IMR-90 (cell line): ENCODE measurements around the gene TRAK2. TPM values are rescaled to one million over a fixed set of nuclear protein-coding genes. Genes with fewer than 3 reads are reported as not detected.

Source experiments
- ATAC-seq: fragments of 200-7000 bp; cut with Tn5 transposase; 2 replicates; pipeline ENCODE4 v1.9.1; 2020; ENCODE audit warnings: low read depth, mild to moderate bottlenecking, moderate library complexity
- BruUV-seq: library from RNA; stranded (reverse); fragments of 400-500 nt; replicated peaks from 2 replicates; lab custom pipeline; 2021; lab: Mats Ljungman, UMichigan
- CTCF ChIA-PET: fragments of 300-600 bp; formaldehyde crosslinking; extraction: SDS; loops from one replicate; lab custom pipeline; 2021; ENCODE audit warnings: antibody characterized with exemption; lab: Yijun Ruan, JAX
- POLR2A ChIA-PET: fragments of 300-600 bp; sonication (Branson Sonifier 250); formaldehyde crosslinking; loops from one replicate; lab custom pipeline; 2022; ENCODE audit warnings: antibody characterized with exemption; ENCODE audit not compliant: unreplicated experiment; lab: Charles Lee
- DNase-seq: peaks from one replicate; pipeline ENCODE4 v3.0.0; 2013
- H2AFZ ChIP-seq: replicated peaks from 2 replicates; pipeline ENCODE3; 2013; ENCODE audit warnings: low read length, mild to moderate bottlenecking; ENCODE audit not compliant: poor library complexity
- H2AK5ac ChIP-seq: 2 replicates; pipeline ENCODE4 v1.6.1; 2013; ENCODE audit warnings: low read depth, low read length, inconsistent platforms
- H2AK9ac ChIP-seq: replicated peaks from 2 replicates; pipeline ENCODE3; 2013; ENCODE audit warnings: mild to moderate bottlenecking, low read depth, low read length, moderate library complexity; ENCODE audit not compliant: poor library complexity
- H2BK120ac ChIP-seq: 2 replicates; pipeline ENCODE4 v1.6.1; 2013; ENCODE audit warnings: low read depth, low read length, inconsistent platforms
- H2BK15ac ChIP-seq: 3 replicates; pipeline ENCODE4 v1.6.1; 2013; ENCODE audit warnings: low read depth, low read length, inconsistent platforms
- H2BK20ac ChIP-seq: 2 replicates; pipeline ENCODE4 v1.6.1; 2013; ENCODE audit warnings: low read depth, mild to moderate bottlenecking, inconsistent platforms, low read length, moderate library complexity
- H2BK5ac ChIP-seq: 2 replicates; pipeline ENCODE4 v1.6.1; 2013; ENCODE audit warnings: mild to moderate bottlenecking, low read depth, low read length, inconsistent platforms; ENCODE audit not compliant: poor library complexity, severe bottlenecking
- H3K14ac ChIP-seq: replicated peaks from 2 replicates; pipeline ENCODE4 v1.6.1; 2013; ENCODE audit warnings: low read depth, low read length, inconsistent platforms
- H3K18ac ChIP-seq: 2 replicates; pipeline ENCODE4 v1.6.1; 2013; ENCODE audit warnings: low read depth, low read length, control low read depth
- H3K23ac ChIP-seq: 2 replicates; pipeline ENCODE4 v1.6.1; 2013; ENCODE audit warnings: low read depth, low read length, inconsistent platforms
- H3K27ac ChIP-seq: 2 replicates; pipeline ENCODE4 v1.5.1; 2013; ENCODE audit warnings: mild to moderate bottlenecking, control low read depth, low read length; ENCODE audit not compliant: insufficient read depth
- H3K27me3 ChIP-seq: 2 replicates; pipeline ENCODE4 v1.6.1; 2013; ENCODE audit warnings: low read length; ENCODE audit not compliant: control insufficient read depth, insufficient read depth
- H3K36me3 ChIP-seq: 2 replicates; pipeline ENCODE4 v1.6.1; 2013; ENCODE audit warnings: low read length, mixed read lengths; ENCODE audit not compliant: control insufficient read depth, insufficient read depth
- H3K4ac ChIP-seq: 2 replicates; pipeline ENCODE4 v1.6.1; 2013; ENCODE audit warnings: low read depth, low read length, inconsistent platforms
- H3K4me1 ChIP-seq: 2 replicates; pipeline ENCODE4 v1.6.1; 2013; ENCODE audit warnings: low read length, mixed read lengths; ENCODE audit not compliant: control insufficient read depth, insufficient read depth
- H3K4me2 ChIP-seq: 2 replicates; pipeline ENCODE4 v1.6.1; 2013; ENCODE audit warnings: low read depth, mild to moderate bottlenecking, control low read depth, low read length, moderate library complexity
- H3K4me3 ChIP-seq: 2 replicates; pipeline ENCODE4 v1.5.1; 2013; ENCODE audit warnings: low read depth, mild to moderate bottlenecking, control low read depth, low read length, moderate library complexity; ENCODE audit not compliant: insufficient read depth
- H3K56ac ChIP-seq: 2 replicates; pipeline ENCODE4 v1.6.1; 2013; ENCODE audit warnings: low read length, inconsistent platforms; ENCODE audit not compliant: insufficient read depth; ENCODE audit errors: extremely low read depth
- H3K79me1 ChIP-seq, 2 experiments: 2 replicates each; pipeline ENCODE4 v1.6.1; 2013; ENCODE audit warnings: low read length in 2 of 2, inconsistent platforms in 1 of 2, low read depth in 1 of 2
- H3K9ac ChIP-seq: 2 replicates; pipeline ENCODE4 v1.6.1; 2013; ENCODE audit warnings: low read depth, low read length, control low read depth
- H3K9me1 ChIP-seq: 2 replicates; pipeline ENCODE4 v1.6.1; 2013; ENCODE audit warnings: low read length, inconsistent platforms; ENCODE audit not compliant: insufficient read depth
- H3K9me3 ChIP-seq: 2 replicates; pipeline ENCODE4 v1.6.1; 2013; ENCODE audit warnings: low read length; ENCODE audit not compliant: control insufficient read depth, insufficient read depth
- H4K20me1 ChIP-seq: 2 replicates; pipeline ENCODE4 v1.6.1; 2013; ENCODE audit warnings: low read length, inconsistent platforms; ENCODE audit not compliant: insufficient read depth
- H4K5ac ChIP-seq: 2 replicates; pipeline ENCODE4 v1.6.1; 2013; ENCODE audit warnings: mild to moderate bottlenecking, low read depth, low read length, control low read depth
- H4K8ac ChIP-seq, 2 experiments: 2 replicates each; pipeline ENCODE4 v1.6.1; 2013; ENCODE audit warnings: low read depth in 2 of 2, low read length in 2 of 2, control low read depth in 1 of 2, inconsistent platforms in 1 of 2
- H4K91ac ChIP-seq: 2 replicates; pipeline ENCODE4 v1.6.1; 2013; ENCODE audit warnings: low read depth, low read length, inconsistent platforms; ENCODE audit not compliant: insufficient read depth
- BHLHE40 ChIP-seq: fragments of 150-350 bp; IDR thresholded peaks from 2 replicates; pipeline ENCODE4 v1.6.1; 2016; ENCODE audit warnings: mild to moderate bottlenecking, low read depth, low read length
- CEBPB ChIP-seq: IDR thresholded peaks from 2 replicates; pipeline ENCODE4 v1.6.1; 2012; ENCODE audit warnings: low read depth, low read length, improper control_type of control experiment
- CHD1 ChIP-seq: IDR thresholded peaks from 2 replicates; pipeline ENCODE4 v1.6.1; 2012; ENCODE audit warnings: low read depth, low read length, improper control_type of control experiment
- CTCF ChIP-seq: conservative IDR thresholded peaks from 2 replicates; pipeline ENCODE4 v1.5.1; 2012; ENCODE audit warnings: mild to moderate bottlenecking, low read depth, low read length, improper control_type of control experiment
- FOS ChIP-seq: fragments of 150-350 bp; IDR thresholded peaks from 2 replicates; pipeline ENCODE4 v1.6.1; 2016; ENCODE audit warnings: low read depth, low read length
- MAFK ChIP-seq: IDR thresholded peaks from 2 replicates; pipeline ENCODE4 v1.6.1; 2012; ENCODE audit warnings: low read depth, low read length, improper control_type of control experiment
- MAZ ChIP-seq: IDR thresholded peaks from 2 replicates; pipeline ENCODE4 v1.6.1; 2012; ENCODE audit warnings: low read depth, mild to moderate bottlenecking, low read length, improper control_type of control experiment, moderate library complexity, borderline replicate concordance
- MXI1 ChIP-seq: IDR thresholded peaks from 2 replicates; pipeline ENCODE4 v1.6.1; 2012; ENCODE audit warnings: low read depth, mild to moderate bottlenecking, low read length, moderate library complexity, borderline replicate concordance
- NFE2L2 ChIP-seq: fragments of 150-350 bp; IDR thresholded peaks from 2 replicates; pipeline ENCODE4 v1.6.1; 2016; ENCODE audit warnings: low read depth, mild to moderate bottlenecking, low read length
- POLR2A ChIP-seq: IDR thresholded peaks from 2 replicates; pipeline ENCODE4 v1.6.1; 2012; ENCODE audit warnings: mild to moderate bottlenecking, low read depth, low read length
- RAD21 ChIP-seq: IDR thresholded peaks from 2 replicates; pipeline ENCODE4 v1.6.1; 2012; ENCODE audit warnings: low read length, improper control_type of control experiment
- RCOR1 ChIP-seq: IDR thresholded peaks from 2 replicates; pipeline ENCODE4 v1.6.1; 2012; ENCODE audit warnings: mild to moderate bottlenecking, low read length, improper control_type of control experiment; ENCODE audit not compliant: insufficient replicate concordance
- RFX5 ChIP-seq: IDR thresholded peaks from 2 replicates; pipeline ENCODE4 v1.8.0; 2012; ENCODE audit warnings: low read depth, mild to moderate bottlenecking, low read length, moderate library complexity
- SMC3 ChIP-seq: fragments of 150-350 bp; IDR thresholded peaks from 2 replicates; pipeline ENCODE4 v1.6.1; 2016; ENCODE audit warnings: low read depth, mild to moderate bottlenecking, antibody characterized with exemption, low read length, moderate library complexity
- WGBS, 2 experiments: methylation state at CpG; one replicate each; pipeline versions ENCODE4 v1.1.5 to v1.1.7; 2013; ENCODE audit warnings: missing lambda C conversion rate in 2 of 2; ENCODE audit not compliant: insufficient read length in 1 of 2; ENCODE audit errors: extremely low coverage in 2 of 2; 5-methylcytosine and 5-hydroxymethylcytosine counted together
- dilution Hi-C: fragments of 300-500 bp; cut with HindIII; formaldehyde crosslinking; loops from one replicate; pipeline ENCODE4 v1.14.3; 2018; ENCODE audit warnings: low sequenced_read_pairs; ENCODE audit not compliant: unreplicated experiment
- in situ Hi-C: fragments of 300-500 bp; cut with MboI; formaldehyde crosslinking; loops from 3 replicates; pipeline ENCODE4 v1.14.3; 2019; ENCODE audit warnings: low sequenced_read_pairs, inconsistent platforms, mixed read lengths
- intact Hi-C: fragments of 100-400 bp; cut with micrococcal nuclease; formaldehyde crosslinking; loops from 2 replicates; pipeline ENCODE4 v1.10.0; 2022
- polyA plus RNA-seq, 3 experiments: library from polyadenylated mRNA; depleted of rRNA; stranded (reverse); fragments of >200 nt; gene quantifications; 2 replicates each; pipeline ENCODE4 v1.2.3, GENCODE V29; 2012; ENCODE audit warnings: low replicate concordance in 1 of 3
- total RNA-seq: library from RNA; depleted of rRNA; stranded (reverse); fragments of >200 nt; gene quantifications from 2 replicates; pipeline ENCODE4 v1.2.3, GENCODE V29; 2012
- TF ChIP-seq, protein P1 (sequence below): fragments of 150-350 bp; IDR thresholded peaks from 2 replicates; pipeline ENCODE4 v1.6.1; 2016; ENCODE audit warnings: low read depth, mild to moderate bottlenecking, low read length, moderate library complexity, borderline replicate concordance

The TRAK2 gene
- total and polyA plus RNA-seq, 2 of the 4 experiments (the other 2 are of a cell fraction): 13.1 to 65.4 TPM

- H3K36me3 ChIP-seq: peaks cover 10% of the 10 kb centered on the region
- H3K18ac ChIP-seq: no peak overlapping the region
- no peak overlapping the region for H3K27ac ChIP-seq
- no peak overlapping the region for H3K23ac ChIP-seq
- no peak overlapping the region for H3K9ac ChIP-seq
- no peaks in the 10 kb centered on the region for H3K9me3 ChIP-seq
- no peak for DNase-seq
- H4K20me1 ChIP-seq: no peaks in the 10 kb centered on the region
- H3K4ac ChIP-seq: no peak overlapping the region
- H3K4me2 ChIP-seq: no peak overlapping the region
- dilution Hi-C loops: no loop called here
- whole genome bisulfite sequencing, 2 experiments: no CpG with 5 or more reads among the region's 1 CpG
- in situ Hi-C loops: no loop called here
- BruUV-seq: no TSS peak
- no peak overlapping the region for H4K91ac ChIP-seq
- no peaks in the 10 kb centered on the region for H3K9me1 ChIP-seq
- no peak overlapping the region for H2AK9ac ChIP-seq
- H3K79me1 ChIP-seq: no peaks in the 10 kb centered on the region; a peak in 1 of 4 replicates
- H3K14ac ChIP-seq: no peak overlapping the region
- no peak overlapping the region for H2BK15ac ChIP-seq
- POLR2A ChIA-PET: no interaction called here
- H3K56ac ChIP-seq: no peak overlapping the region
- TF ChIP-seq CTCF (no peak), MAZ (no peak), CEBPB (no peak), CHD1 (no peak), MAFK (no peak), NFE2L2 (no peak), POLR2A (no peak), FOS (no peak), RFX5 (no peak), RCOR1 (no peak), RAD21 (no peak), SMC3 (no peak), MXI1 (no peak), BHLHE40 (no peak)
- TF ChIP-seq, protein P1, sequence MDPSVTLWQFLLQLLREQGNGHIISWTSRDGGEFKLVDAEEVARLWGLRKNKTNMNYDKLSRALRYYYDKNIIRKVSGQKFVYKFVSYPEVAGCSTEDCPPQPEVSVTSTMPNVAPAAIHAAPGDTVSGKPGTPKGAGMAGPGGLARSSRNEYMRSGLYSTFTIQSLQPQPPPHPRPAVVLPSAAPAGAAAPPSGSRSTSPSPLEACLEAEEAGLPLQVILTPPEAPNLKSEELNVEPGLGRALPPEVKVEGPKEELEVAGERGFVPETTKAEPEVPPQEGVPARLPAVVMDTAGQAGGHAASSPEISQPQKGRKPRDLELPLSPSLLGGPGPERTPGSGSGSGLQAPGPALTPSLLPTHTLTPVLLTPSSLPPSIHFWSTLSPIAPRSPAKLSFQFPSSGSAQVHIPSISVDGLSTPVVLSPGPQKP: no peak
- H4K5ac ChIP-seq: no peak overlapping the region
- H2AK5ac ChIP-seq: no peak overlapping the region
- intact Hi-C loops: no loop called here
- no peak for ATAC-seq
- no peak overlapping the region for H3K4me3 ChIP-seq
- H2BK20ac ChIP-seq: no peak overlapping the region
- no peaks in the 10 kb centered on the region for H3K4me1 ChIP-seq
- CTCF ChIA-PET: no interaction called here
- no peak overlapping the region for H4K8ac ChIP-seq
- no peak overlapping the region for H2BK5ac ChIP-seq
- H3K27me3 ChIP-seq: no peaks in the 10 kb centered on the region
- no peak overlapping the region for H2BK120ac ChIP-seq
- no peak overlapping the region for H2AFZ ChIP-seq
Observed at GRCh38 chr2:201483342-201483741, 32.1 kb upstream of the TRAK2 start.
